K562 (cell line): ENCODE measurements around the gene GMPR2. TPM values are rescaled to one million over a fixed set of nuclear protein-coding genes. Genes with fewer than 3 reads are reported as not detected.

Experiments
- ATAC-seq: fragments of 200-7000 bp; cut with Tn5 transposase; 3 replicates; pipeline ENCODE4 v1.9.1; 2020; ENCODE audit warnings: moderate library complexity
- BruUV-seq: library from RNA; stranded (reverse); fragments of 400-500 nt; replicated peaks from 2 replicates; lab custom pipeline; 2021; lab: Mats Ljungman, UMichigan
- CTCF ChIA-PET: fragments of 300-600 bp; formaldehyde crosslinking; extraction: SDS; loops from one replicate; lab custom pipeline; 2021; ENCODE audit warnings: low intra/inter-chr PET ratio; lab: Yijun Ruan, JAX
- POLR2A ChIA-PET: fragments of 300-600, 350-650 bp; sonication (Branson Sonifier 250); formaldehyde crosslinking; extraction: SDS; loops from one replicate; lab custom pipeline; 2021; ENCODE audit warnings: antibody characterized with exemption, inconsistent platforms; lab: Yijun Ruan, JAX
- DNase-seq, 4 experiments: peaks; one replicate each; pipeline versions ENCODE4 v3.0.0 to v3.0.0-alpha.2; 2011 to 2018; ENCODE audit warnings: low spot score in 3 of 4, mixed read lengths in 3 of 4; ENCODE audit errors: extremely low read depth in 1 of 4
- FAIRE-seq: peaks from 2 replicates; lab custom pipeline; 2011; peaks lifted over from hg19 to GRCh38; lab: Jason Lieb, UNC
- H2AFZ ChIP-seq: 2 replicates; pipeline ENCODE4 v1.6.0; 2011; ENCODE audit warnings: low read depth, low read length, control low read depth, inconsistent platforms
- H3K27ac ChIP-seq: fragments of 200-600 bp; 3 replicates; pipeline ENCODE4 v1.8.0; 2011; ENCODE audit warnings: low read depth, mild to moderate bottlenecking, control low read depth, inconsistent platforms, low read length, moderate library complexity, mixed read lengths; ENCODE audit errors: extremely low read depth
- H3K27me3 ChIP-seq, 2 experiments: fragments of 300-600 bp in 1 of 2; 2 replicates in 1 of 2; 3 replicates in 1 of 2; pipeline versions ENCODE4 v1.6.0 to v1.8.0; 2011; ENCODE audit warnings: inconsistent platforms in 2 of 2, low read length in 2 of 2, mild to moderate bottlenecking in 1 of 2, mixed read lengths in 1 of 2, moderate library complexity in 1 of 2; ENCODE audit not compliant: control insufficient read depth in 2 of 2, insufficient read depth in 2 of 2
- H3K36me3 ChIP-seq: fragments of 300-600 bp; 3 replicates; pipeline ENCODE4 v1.8.0; 2011; ENCODE audit warnings: mild to moderate bottlenecking, low read length, inconsistent platforms; ENCODE audit not compliant: control insufficient read depth, insufficient read depth
- H3K4me1 ChIP-seq, 2 experiments: fragments of 200-600 bp in 1 of 2; replicated peaks in 1 of 2; 2 replicates in 1 of 2; 3 replicates in 1 of 2; pipeline versions ENCODE4 v1.5.1 to v1.8.0; 2011; ENCODE audit warnings: inconsistent platforms in 2 of 2, low read length in 2 of 2, mild to moderate bottlenecking in 1 of 2, mixed read lengths in 1 of 2, moderate library complexity in 1 of 2; ENCODE audit not compliant: control insufficient read depth in 2 of 2, insufficient read depth in 2 of 2
- H3K4me2 ChIP-seq: 2 replicates; pipeline ENCODE4 v1.6.1; 2011; ENCODE audit warnings: low read length, control low read depth, inconsistent platforms, mixed read lengths; ENCODE audit not compliant: insufficient read depth
- H3K4me3 ChIP-seq: fragments of 200-600 bp; sonication (generic), shearing (Covaris generic); 2 replicates; pipeline ENCODE4 v1.5.1; 2016; ENCODE audit warnings: control low read depth, inconsistent platforms
- H3K79me2 ChIP-seq: fragments of 200-600 bp; 3 replicates; pipeline ENCODE4 v1.8.0; 2011; ENCODE audit warnings: low read length, inconsistent platforms; ENCODE audit not compliant: control insufficient read depth, insufficient read depth
- H3K9ac ChIP-seq, 2 experiments: 2 replicates each; pipeline versions ENCODE4 v1.6.0 to v1.6.1; 2011; ENCODE audit warnings: low read depth in 2 of 2, low read length in 2 of 2, control low read depth in 1 of 2, inconsistent platforms in 1 of 2, mild to moderate bottlenecking in 1 of 2, mixed read lengths in 1 of 2; ENCODE audit not compliant: insufficient read depth in 1 of 2
- H3K9me1 ChIP-seq: one replicate; pipeline ENCODE4 v1.6.0; 2011; ENCODE audit warnings: inconsistent platforms, mild to moderate bottlenecking, low read length, moderate library complexity; ENCODE audit not compliant: control insufficient read depth, insufficient read depth
- H3K9me3 ChIP-seq: replicated peaks from 2 replicates; pipeline ENCODE4 v1.5.1; 2011; ENCODE audit warnings: low read depth, low read length, inconsistent platforms; ENCODE audit not compliant: control insufficient read depth, insufficient read depth
- H4K20me1 ChIP-seq: replicated peaks from 2 replicates; pipeline ENCODE4 v1.6.1; 2011; ENCODE audit warnings: low read length, inconsistent platforms, mixed read lengths; ENCODE audit not compliant: control insufficient read depth, insufficient read depth
- AFF4 ChIP-seq: sonication (generic); formaldehyde crosslinking; IDR thresholded peaks from 2 replicates; pipeline ENCODE4 v1.8.0; 2023; ENCODE audit warnings: mild to moderate bottlenecking, missing genetic modification reagents
- BCOR ChIP-seq: fragments of 450-650 bp; IDR thresholded peaks from 2 replicates; pipeline ENCODE4 v1.6.1; 2016
- CBX1 ChIP-seq: sonication (generic); IDR thresholded peaks from 2 replicates; pipeline ENCODE4 v1.6.1; 2016; ENCODE audit warnings: antibody characterized with exemption, low read depth, mild to moderate bottlenecking
- CBX3 ChIP-seq, 2 experiments: IDR thresholded peaks; 1 replicate in 1 of 2; 2 replicates in 1 of 2; pipeline ENCODE4 v1.6.1; 2012; ENCODE audit warnings: inconsistent platforms in 2 of 2, low read length in 2 of 2, borderline replicate concordance in 1 of 2, control low read depth in 1 of 2
- CHD2 ChIP-seq: IDR thresholded peaks from 2 replicates; pipeline ENCODE4 v1.6.1; 2011; ENCODE audit warnings: low read depth, low read length
- ESRRA ChIP-seq: fragments of 450-650 bp; IDR thresholded peaks from 2 replicates; pipeline ENCODE4 v1.6.1; 2014; ENCODE audit warnings: low read depth, mild to moderate bottlenecking, moderate library complexity, borderline replicate concordance
- HDAC2 ChIP-seq: fragments of 450-650 bp; IDR thresholded peaks from 2 replicates; pipeline ENCODE4 v1.6.1; 2016; ENCODE audit warnings: mild to moderate bottlenecking
- NCOA2 ChIP-seq, 2 experiments: fragments of 450-650 bp; IDR thresholded peaks; 2 replicates each; pipeline ENCODE4 v1.6.1; 2018; ENCODE audit warnings: mild to moderate bottlenecking in 2 of 2, moderate library complexity in 1 of 2; ENCODE audit not compliant: partially characterized antibody in 2 of 2
- PHF20 ChIP-seq: fragments of 450-650 bp; IDR thresholded peaks from 2 replicates; pipeline ENCODE4 v1.6.1; 2018; ENCODE audit not compliant: partially characterized antibody
- RBM25 ChIP-seq: fragments of 200-400 bp; formaldehyde crosslinking; IDR thresholded peaks from 2 replicates; pipeline ENCODE4 v1.6.1; 2018; ENCODE audit warnings: low read length, low read depth, moderate library complexity; ENCODE audit not compliant: severe bottlenecking
- SMARCA5 ChIP-seq: fragments of 450-650 bp; IDR thresholded peaks from 2 replicates; pipeline ENCODE4 v1.6.1; 2016
- SMARCB1 ChIP-seq: IDR thresholded peaks from 2 replicates; pipeline ENCODE4 v1.6.1; 2011; ENCODE audit warnings: improper control_type of control experiment, low read depth; ENCODE audit not compliant: insufficient read length
- TCF7 ChIP-seq: sonication (generic); IDR thresholded peaks from 2 replicates; pipeline ENCODE4 v1.6.1; 2016; ENCODE audit warnings: antibody characterized with exemption, borderline replicate concordance
- ZNF449 ChIP-seq: fragments of 250-450 bp; sonication (Bioruptor Pico); IDR thresholded peaks from 2 replicates; pipeline ENCODE4 v1.8.0; 2022; ENCODE audit warnings: moderate library complexity, mild to moderate bottlenecking, inconsistent platforms
- WGBS: fragments of 100-300 bp; shearing (Covaris generic); methylation state at CpG from one replicate; pipeline ENCODE4 v1.1.6; 2016; ENCODE audit warnings: low coverage, mixed read lengths; ENCODE audit not compliant: insufficient coverage; ENCODE audit errors: missing lambda C conversion rate; 5-methylcytosine and 5-hydroxymethylcytosine counted together
- in situ Hi-C: fragments of 300-500 bp; cut with MboI; formaldehyde crosslinking; loops from 4 replicates; pipeline ENCODE4 v1.15.0; 2018; ENCODE audit warnings: inconsistent platforms, mixed read lengths
- intact Hi-C: fragments of 100-400 bp; cut with micrococcal nuclease; formaldehyde crosslinking; loops from 2 replicates; pipeline ENCODE4 v1.14.2; 2022
- polyA plus RNA-seq, 8 experiments: library from polyadenylated mRNA; depleted of rRNA in 4 of 8; stranded (reverse) in 5 of 8; unstranded in 3 of 8; fragments of >200 nt; fragmentation: Nextera tagmentation in 2 of 8; fragmentation: Illumina TruSeq in 1 of 8; extraction: Ambion mirVana in 2 of 8; extraction: Trizol in 1 of 8; gene quantifications; 2 replicates each; pipeline versions ENCODE4 v1.2.1 to v1.2.3, GENCODE V29; 2011 to 2014; ENCODE audit warnings: inconsistent platforms in 1 of 8, missing spikeins in 1 of 8
- total RNA-seq, 7 experiments: library from RNA; depleted of rRNA in 6 of 7; stranded (reverse); fragments of >200 nt in 6 of 7; fragmentation: Illumina TruSeq in 2 of 7; extraction: Trizol in 2 of 7; gene quantifications; 2 replicates each; pipeline versions ENCODE4 v1.2.1 to v1.2.3, GENCODE V29; 2011 to 2021; ENCODE audit warnings: low replicate concordance in 1 of 7

GMPR2 gene
- total and polyA plus RNA-seq, 9 of the 15 experiments (the other 6 are each of a cell fraction or from before 2014, with no cell fraction given) = 26.4 to 67.4 (median 36.3) TPM

GRCh38 chr14:24269910-24270536 lies 37.3 kb downstream of the GMPR2 start (continued):
- no peak for TF ChIP-seq AFF4 (CRISPR knock-in tag)

GRCh38 chr14:24270537-24271133 lies 37.9 kb downstream of the GMPR2 start:
- ChIA-PET CTCF (interaction anchor here (0.6 to 1.0 kb wide), 2 partner anchors 27 to 28 kb away, joined by 3 to 6 read pairs; partner anchors contain the start of gene TINF2), POLR2A (interaction anchor here (0.6 to 2.1 kb wide), 7 partner anchors 9 to 166 kb away, joined by 3 to 11 read pairs (median 4); partner anchors contain the start of genes CIDEB, FITM1 and TINF2)
- intact Hi-C loops (loop anchor here (2.0 kb wide), 1 partner anchor 28 kb away; the partner anchor contains the start of gene TINF2), in situ Hi-C loops (no loop called here)
- peaks cover 2% of the 10 kb centered on the region for H3K9me1 ChIP-seq
- no peaks in the 10 kb centered on the region; the same call in 1 of the 2 replicates for H4K20me1 ChIP-seq
- H3K9ac ChIP-seq = peak overlapping the region; percentile 95 to 99
- ATAC-seq (peak; percentile 8), FAIRE-seq (no peak), DNase-seq (peak in 1 of 4 experiments; percentile 22)
- H3K4me1 ChIP-seq = peaks cover 25 to 26% of the 10 kb centered on the region in 2 experiments; a peak in 4 of 5 replicates
- peak overlapping the region; percentile 92 for H3K4me2 ChIP-seq
- H3K36me3 ChIP-seq = no peaks in the 10 kb centered on the region; the same call in 2 of the 3 replicates
- no TSS peak for BruUV-seq
- H2AFZ ChIP-seq = peak overlapping the region; percentile 95
- peaks cover 9% of the 10 kb centered on the region; the same call in 1 of the 3 replicates for H3K79me2 ChIP-seq
- peak overlapping the region; percentile 99 for H3K27ac ChIP-seq
- H3K4me3 ChIP-seq = peak overlapping the region; percentile 94
- WGBS = 9% methylated on average over 13 of the region's 13 CpGs
- H3K9me3 ChIP-seq = no peaks in the 10 kb centered on the region
- H3K27me3 ChIP-seq = no peaks in the 10 kb centered on the region
- no peak for TF ChIP-seq CHD2
- no peak for TF ChIP-seq NCOA2 (IDR thresholded peaks at IDR 0.05; ENCODE audit: partially characterized antibody in 2 of 2)
- TF ChIP-seq SMARCA5 = peak; percentile 91
- 0 out of 2 replicates have a peak, but pooled peaks have one; percentile 34 for TF ChIP-seq ESRRA
- peak; percentile 27 for TF ChIP-seq PHF20
- peak; percentile 96 for TF ChIP-seq BCOR
- peak; percentile 99 for TF ChIP-seq RBM25
- no peak for TF ChIP-seq SMARCB1
- 0 out of 3 replicates have a peak, but pooled peaks of 1 of the 2 experiments have one; percentile 56 for TF ChIP-seq CBX3 (IDR thresholded peaks at IDR 0.05; ENCODE audit: borderline replicate concordance in 1 of 2, low read length in 2 of 2)
- TF ChIP-seq ZNF449 = no peak
- peak; percentile 77; the same call in 1 of the 2 replicates for TF ChIP-seq CBX1
- peak; percentile 86 for TF ChIP-seq HDAC2
- no peak for TF ChIP-seq TCF7
